ENCODE measurements around the gene SCRT2.

DNA sequence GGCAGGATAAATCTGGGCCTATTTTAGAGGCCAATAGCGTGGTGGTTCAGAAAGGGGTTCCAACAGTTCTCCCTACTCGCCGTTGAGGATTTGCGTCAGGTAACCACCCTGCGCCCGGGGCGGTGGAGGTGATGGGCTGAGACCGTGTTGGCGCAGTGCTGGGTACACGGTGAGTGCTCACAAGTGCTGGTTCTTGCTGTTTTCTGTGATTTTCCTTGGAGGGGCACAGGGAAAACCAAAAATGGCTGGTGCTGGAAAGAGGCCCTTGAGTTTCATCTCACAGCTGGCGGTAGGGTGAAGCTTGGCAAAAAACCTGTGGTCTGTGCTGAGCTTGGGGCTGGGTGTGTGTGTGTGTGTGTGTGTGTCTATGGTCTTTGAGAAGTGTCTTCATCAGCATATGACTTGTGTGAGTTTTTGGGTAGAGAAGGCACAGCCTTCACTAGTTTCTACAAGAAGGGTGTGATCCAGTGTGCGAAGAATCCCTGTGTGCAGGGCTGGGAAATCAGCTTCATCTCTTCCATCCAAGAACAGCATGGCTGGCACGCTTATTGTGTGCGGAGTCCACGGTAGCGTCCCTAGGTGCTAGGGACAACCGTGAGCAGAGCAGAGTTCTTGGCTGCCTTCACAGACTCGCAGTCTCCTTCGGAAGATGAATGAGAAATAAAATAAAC is 35.3 kb upstream of the SCRT2 start:
- TF ChIP-seq EZH2 (IDR thresholded peaks at IDR 0.05; ENCODE audit: insufficient read depth, poor library complexity, severe bottlenecking) (no peak), EZH2phosphoT487 (IDR thresholded peaks at IDR 0.05; ENCODE audit: insufficient read depth, low read depth) (no peak)

Measured in GM23248 (cell line).